Ecto neural progenitor cell (in vitro differentiated cells): ENCODE measurements around the gene MAN1A2.
A peak's percentile ranks its signal among the peaks of the same experiment; 100 is the strongest.
"Not testable (repeated sequence)": the region's sequence is repeated elsewhere in the genome, so short reads cannot be mapped to it uniquely, and the experiment has no call there.

ENCODE experiments used
- DNase-seq: peaks from one replicate; pipeline ENCODE4 v3.0.0-alpha.2; 2018; ENCODE audit warnings: low spot score

Gene MAN1A2

DNA sequence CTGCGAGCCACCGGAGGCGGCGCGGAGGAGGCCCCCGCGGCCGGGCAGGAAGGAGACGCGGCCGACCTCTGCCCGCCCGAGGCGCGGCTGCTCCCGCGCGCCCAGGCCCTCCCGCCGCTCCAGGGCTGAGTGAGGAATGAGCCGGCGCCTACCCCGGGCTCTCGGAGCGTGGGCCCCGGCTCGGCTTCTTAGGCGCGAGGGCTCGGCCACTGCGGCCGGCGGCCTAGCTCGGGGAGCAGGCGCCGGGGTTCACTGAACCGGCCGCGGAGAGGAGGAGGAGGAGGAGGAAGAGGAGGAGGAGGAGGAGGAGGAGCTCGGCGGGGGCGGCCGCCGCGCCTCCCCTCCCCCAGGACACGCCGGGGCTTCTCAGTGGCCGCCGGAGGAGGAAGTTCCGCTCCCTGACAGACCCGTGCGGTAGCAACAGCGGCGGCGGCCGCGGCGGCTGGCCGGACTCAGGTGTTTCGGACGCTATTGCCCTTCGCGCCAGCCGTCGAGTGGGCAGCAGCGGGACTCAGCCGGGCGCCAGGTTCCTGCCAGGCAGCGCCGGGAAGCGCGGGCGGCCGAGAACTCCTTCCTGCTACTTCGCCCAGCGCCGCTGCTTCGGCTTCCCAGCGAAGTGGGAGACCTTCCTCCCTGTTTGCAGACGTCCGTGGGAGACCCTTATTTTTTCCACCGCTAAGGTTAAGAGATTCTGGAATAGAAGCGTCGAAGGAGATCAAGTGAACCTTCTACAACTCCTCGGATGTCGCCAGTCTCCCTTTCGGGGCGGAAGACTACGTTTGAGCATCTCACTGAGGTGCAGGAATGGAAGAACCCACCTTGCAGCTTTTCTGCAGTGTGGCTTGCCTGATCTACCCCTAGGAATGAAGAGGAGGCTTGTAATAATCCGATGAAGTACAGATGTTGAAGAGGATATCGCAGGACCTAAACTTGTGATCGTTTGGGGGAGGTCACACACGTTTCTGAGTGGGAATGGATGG lies at the start of gene MAN1A2:
Gene MAN1A2, plus strand, starts transcription at position 404 of the 980 bp plus-strand sequence. CDS start 735 bp downstream, outside the sequence.
- peak; percentile 86 for DNase-seq

GRCh38 chr1:117318011-117318410 lies 49.2 kb upstream of the MAN1A2 start:
- DNase-seq, result no peak

DNA sequence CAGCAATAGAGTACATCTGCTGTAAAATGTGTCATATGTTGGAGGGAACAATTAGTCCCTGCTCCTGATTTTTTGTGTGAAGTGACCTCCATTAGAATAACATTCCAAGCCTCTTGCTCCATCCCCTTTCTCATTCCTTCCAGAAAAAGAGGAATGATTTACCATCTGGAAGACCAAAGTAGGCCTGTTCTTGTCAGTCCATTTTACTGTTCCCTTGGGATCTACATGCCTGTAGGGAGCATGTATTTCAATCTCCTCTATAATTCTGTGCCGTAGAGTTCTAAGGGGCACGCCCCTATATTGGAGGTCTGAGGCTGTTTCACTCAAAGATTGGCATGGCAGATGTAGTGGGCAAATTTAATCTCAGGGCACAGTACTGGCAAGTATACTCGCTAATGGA lies 48.8 kb upstream of the MAN1A2 start:
- no peak for DNase-seq

- DNase-seq, result no peak
Measured at GRCh38 chr1:117320515-117320914, 46.7 kb upstream of the MAN1A2 start.

GRCh38 chr1:117321680-117322609 lies 45.3 kb upstream of the MAN1A2 start:
- DNase-seq, result no peak

DNA sequence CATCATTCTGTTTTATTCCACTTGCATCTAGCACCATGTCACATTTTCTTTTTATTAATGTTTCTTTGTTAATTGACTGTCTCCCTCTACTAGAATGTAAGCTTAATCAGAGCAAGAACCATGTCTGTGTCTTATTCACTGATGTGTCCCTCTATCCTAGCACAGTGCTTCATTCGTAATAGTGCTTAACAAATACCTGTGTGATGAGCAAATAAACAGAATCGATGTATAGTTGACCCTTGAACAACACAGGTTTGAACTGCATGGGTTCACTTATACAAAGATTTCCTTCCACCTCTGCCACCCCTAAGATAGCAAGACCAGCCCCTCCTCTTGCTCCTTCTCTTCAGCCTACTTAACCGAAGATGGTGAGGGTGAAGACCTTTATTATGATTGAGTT lies 42.9 kb upstream of the MAN1A2 start:
- no peak for DNase-seq

GRCh38 chr1:117326035-117326434 lies 41.2 kb upstream of the MAN1A2 start:
- DNase-seq, result not testable (repeated sequence)

DNA sequence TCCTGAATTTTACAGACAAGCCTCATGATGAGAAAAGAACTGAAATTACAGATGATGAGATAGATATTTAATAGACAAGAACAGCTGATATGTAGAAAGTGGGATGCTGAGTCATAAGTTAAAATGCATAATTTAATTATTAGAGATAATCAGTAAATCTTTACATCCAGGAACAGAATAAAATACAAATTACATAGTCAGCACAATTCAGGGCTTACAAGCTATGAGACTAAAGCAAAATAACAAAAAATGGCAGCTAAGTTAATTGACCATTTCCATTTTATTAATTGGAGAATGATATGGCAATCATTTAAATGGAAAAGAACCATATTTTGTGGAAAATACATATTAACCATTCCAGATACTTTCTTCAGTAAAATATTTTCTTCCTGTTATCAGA lies 40.2 kb upstream of the MAN1A2 start:
- no peak for DNase-seq

DNA sequence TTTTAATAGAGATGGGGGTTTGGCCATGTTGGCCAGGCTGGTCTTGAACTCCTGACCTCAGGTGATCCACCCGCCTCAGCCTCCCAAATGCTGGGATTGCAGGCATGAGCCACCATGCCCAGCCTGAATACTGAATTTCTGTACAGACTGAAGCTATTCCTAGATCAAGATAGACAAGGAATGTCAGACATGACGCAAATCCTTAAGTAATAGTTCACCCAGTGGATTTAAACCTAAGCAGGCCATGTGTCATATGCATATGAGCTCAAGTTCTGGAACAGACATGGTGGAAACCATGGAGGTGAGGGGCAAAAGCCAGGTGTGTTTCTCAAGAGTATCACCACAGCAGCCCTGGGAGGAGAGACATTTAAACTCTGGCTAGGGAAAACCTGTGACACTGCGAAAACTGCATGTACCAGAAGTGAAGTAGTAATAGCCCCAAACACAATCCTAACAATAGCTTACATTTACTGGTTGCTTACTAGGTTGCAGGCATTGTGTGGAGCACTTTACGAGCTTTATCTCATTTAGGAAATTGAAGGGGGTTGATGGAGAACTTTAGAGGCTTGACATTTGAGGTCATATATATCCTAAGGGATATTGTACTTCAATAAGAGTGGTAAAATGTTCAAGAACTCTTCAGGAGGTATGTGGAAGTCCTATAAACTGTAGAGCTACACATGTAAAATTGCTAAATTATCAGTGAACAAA lies 31.7 kb upstream of the MAN1A2 start:
- DNase-seq, result no peak

DNA sequence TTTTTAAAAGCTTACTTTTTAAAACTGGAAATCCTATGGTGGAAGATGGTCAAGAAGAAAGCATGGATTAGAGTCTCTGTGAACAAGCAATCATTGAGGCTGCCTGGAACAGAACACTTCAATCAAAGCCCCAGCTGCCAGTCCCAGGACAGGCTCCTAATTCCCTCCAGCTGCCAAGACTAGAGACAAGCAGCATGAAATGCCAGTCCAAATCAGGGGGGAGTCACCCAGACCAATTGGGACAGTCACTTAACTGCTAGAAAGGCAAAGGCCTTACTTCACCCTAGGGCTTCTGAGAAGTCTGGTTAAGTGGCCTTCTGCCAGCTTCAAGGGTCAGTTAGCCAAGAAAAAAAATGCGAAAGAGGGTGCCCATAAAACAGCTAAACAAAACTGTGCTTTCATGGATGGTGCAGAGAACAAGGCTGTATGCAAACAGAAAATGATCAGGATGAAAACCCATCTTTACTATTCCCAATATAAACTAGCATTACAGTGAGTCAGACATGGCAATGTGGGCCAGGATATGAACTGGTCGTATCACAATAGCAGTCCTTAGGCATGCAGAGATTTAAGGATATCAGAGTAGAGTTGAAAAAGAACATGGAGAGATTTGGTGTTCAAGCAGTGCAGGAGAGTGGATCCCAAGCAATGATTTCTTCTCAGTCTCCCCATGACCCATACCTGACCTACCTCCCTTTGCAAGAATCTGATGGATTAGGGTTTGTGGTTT lies 31.0 kb upstream of the MAN1A2 start:
- no peak for DNase-seq

DNA sequence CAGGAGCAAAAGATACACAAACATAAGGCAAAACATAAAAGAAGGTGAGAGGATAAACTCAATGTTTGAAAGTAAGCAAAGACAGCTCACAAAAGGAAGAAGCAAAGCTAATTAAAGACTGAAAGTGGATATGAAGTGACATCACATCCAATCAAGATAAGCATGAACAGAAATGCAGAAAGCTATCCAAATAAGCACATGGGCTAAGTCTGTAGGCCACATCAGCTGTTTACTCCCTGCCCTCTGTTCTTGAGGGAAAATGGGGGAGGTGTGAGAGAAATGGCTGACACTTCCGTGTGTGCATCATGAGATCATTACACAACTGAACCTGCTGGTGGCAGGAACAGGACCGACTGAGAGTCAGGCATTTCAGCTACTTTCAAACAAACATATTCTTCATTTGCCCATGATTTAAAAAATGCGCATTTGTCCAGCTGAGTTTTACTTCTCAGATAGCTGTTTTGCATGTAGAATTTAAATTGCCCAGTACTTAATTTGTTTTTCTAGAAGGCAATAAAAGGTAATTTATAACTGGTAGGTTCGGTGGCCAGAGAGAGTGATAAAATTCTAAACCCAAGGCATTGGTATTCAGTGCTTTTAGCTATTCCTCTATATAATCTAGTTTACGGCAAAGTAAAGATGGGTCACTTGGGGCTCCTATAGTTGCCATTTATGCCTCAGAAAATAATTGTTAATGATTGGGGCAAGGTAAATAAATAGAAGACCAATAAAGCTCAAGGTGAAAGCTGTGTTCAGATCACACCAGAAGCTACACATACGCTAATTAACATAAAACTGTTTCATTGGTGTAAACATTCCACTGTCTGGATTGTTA lies 27.2 kb upstream of the MAN1A2 start:
- no peak for DNase-seq

DNA sequence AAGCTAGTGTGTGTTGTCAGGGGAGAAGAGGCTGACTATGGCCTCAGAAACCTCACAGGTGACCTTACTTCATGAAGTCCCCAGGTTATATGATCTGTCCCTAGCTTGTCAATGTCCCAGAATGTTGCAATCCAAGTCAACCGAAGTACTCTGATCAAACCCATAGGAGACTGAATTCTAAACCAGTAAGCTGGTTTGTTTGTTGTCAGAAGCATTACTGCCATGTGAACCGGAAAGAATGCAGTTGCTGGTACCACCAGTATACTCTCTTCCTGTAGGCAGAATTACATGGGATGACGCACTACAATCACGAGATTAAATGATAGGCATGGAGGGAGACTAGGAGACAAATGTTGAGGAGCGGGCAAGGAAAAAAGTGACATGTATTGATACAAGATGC lies 26.1 kb upstream of the MAN1A2 start:
- no peak for DNase-seq

DNA sequence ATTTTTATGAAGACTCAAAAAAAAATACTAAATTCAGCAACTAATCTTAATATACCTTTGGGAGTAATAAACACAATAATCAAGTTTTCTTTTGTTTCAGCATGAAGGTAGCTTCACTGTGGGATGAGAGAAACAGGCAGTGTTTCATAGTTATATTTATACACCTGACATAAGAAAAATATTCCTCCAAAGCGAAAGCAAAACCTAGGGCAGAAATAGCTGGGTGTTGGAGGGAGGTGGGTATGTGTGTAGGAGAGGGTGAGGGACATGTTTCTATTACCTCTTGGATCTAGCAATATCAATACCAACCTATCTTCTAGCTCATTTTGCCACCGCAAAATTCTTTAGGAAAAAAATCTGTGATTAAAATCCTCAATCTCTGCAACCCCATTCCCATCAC lies 24.9 kb upstream of the MAN1A2 start:
- no peak for DNase-seq

GRCh38 chr1:117346206-117346928 lies 20.9 kb upstream of the MAN1A2 start:
- no peak for DNase-seq

GRCh38 chr1:117347907-117348306 lies 19.3 kb upstream of the MAN1A2 start:
- DNase-seq, result no peak

DNA sequence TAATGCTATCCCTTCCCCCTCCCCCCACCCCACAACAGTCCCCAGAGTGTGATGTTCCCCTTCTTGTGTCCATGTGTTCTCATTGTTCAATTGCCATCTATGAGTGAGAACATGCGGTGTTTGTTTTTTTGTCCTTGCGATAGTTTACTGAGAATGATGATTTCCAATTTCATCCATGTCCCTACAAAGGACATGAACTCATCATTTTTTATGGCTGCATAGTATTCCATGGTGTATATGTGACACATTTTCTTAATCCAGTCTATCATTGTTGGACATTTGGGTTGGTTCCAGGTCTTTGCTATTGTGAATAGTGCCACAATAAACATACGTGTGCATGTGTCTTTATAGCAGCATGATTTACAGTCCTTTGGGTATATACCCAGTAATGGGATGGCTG lies 14.6 kb upstream of the MAN1A2 start:
- DNase-seq, result not testable (repeated sequence)

GRCh38 chr1:117357833-117358603 lies 9.2 kb upstream of the MAN1A2 start:
- not testable (repeated sequence) for DNase-seq

DNA sequence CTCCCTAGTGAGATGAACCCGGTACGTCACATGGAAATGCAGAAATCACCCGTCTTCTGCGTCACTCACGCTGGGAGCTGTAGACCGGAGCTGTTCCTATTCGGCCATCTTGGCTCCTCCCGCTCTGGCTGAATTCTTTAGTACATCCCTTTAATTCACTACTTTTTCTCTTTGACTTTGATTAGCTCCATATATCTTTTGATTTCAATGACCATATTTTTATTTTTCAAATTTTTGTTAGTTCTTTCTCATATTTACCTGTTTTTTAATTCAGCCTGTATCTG lies 8.7 kb upstream of the MAN1A2 start:
- DNase-seq, result not testable (repeated sequence)
